Esophagus squamous epithelium (tissue), 4 donors: Measurements from ENCODE around the gene MOB2.

ENCODE experiments used
- CTCF ChIP-seq, 6 experiments: fragments of 450-650 bp in 4 of 6; fragments of 200-600 bp in 2 of 6; sonication (generic) in 2 of 6; IDR thresholded peaks; one replicate each; pipeline ENCODE4 v1.5.1; 2016 to 2019; ENCODE audit warnings: antibody characterized with exemption in 6 of 6, mild to moderate bottlenecking in 4 of 6, moderate library complexity in 4 of 6
- POLR2A ChIP-seq, 4 donors: fragments of 450-650 bp; IDR thresholded peaks; one replicate each; pipeline ENCODE4 v1.6.1; 2017; ENCODE audit warnings: antibody characterized with exemption in 4 of 4, mild to moderate bottlenecking in 4 of 4, moderate library complexity in 3 of 4

- TF ChIP-seq CTCF (IDR thresholded peaks at IDR 0.05) (no peak), POLR2A (IDR thresholded peaks at IDR 0.05) (no peak)
These were observed 33.8 kb downstream of the MOB2 start for GRCh38 chr11:1452744-1453143.
